ENCODE measurements around the gene NAA60.
A peak's percentile ranks its signal among the peaks of the same experiment; 100 is the strongest.

The NAA60 gene

DNA sequence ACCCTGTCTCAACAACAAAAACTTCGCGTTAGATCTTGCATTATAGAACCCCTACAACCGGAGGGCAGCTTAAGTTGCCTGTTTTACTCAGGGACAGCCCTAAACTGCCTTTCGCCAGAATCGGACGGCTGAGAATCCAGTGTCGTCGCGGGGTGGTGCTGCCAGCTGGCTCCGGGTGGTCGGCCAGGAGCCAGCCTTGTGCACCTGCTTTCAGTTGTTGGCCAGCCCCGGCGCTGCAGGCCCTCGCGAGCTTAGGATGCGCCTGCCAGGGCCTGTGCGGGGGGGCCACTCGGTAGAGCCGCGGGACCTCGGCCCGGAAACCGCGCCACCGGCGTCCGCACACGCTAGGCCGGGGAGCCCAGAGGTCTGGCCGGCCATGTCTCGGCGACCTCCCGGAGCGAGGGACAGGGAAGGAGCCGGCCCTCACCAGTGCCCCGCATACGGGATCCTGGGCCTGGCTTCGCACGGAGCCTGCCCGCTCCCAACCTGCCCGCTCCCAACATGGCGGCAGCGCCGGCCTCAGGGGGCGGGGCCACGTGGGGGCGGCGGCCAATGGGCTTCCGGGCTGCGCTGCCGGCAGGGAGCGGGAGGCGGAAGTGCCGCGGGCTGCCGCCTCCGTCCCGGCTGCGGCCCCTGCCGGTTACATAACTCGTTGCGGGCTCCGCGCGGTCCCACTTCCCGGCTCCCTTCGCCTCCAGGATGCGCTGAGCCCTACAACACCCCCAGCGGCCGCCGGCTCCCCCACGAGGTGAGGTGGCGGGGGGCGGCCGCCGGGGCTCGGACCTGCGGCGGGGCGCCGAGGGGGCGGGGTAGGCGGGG, 14.2 kb downstream of the NAA60 start:
- Mint-ChIP-seq H3K36me3 (peaks cover 18% of the 10 kb centered on the region), H3K9me3 (no peaks in the 10 kb centered on the region), H3K4me3 (peak overlapping the region; percentile 76), H3K4me1 (peaks cover 50% of the 10 kb centered on the region), H3K27me3 (no peaks in the 10 kb centered on the region), H3K27ac (peak overlapping the region; percentile 84)
- CTCF ChIA-PET, result interaction anchor here (0.7 to 1.2 kb wide), 3 partner anchors 14 to 56 kb away, joined by 3 to 6 read pairs (median 3); partner anchors contain the start of genes CLUAP1, NAA60, ZNF174 and ZSCAN32
- peak; percentile 92 for DNase-seq

DNA sequence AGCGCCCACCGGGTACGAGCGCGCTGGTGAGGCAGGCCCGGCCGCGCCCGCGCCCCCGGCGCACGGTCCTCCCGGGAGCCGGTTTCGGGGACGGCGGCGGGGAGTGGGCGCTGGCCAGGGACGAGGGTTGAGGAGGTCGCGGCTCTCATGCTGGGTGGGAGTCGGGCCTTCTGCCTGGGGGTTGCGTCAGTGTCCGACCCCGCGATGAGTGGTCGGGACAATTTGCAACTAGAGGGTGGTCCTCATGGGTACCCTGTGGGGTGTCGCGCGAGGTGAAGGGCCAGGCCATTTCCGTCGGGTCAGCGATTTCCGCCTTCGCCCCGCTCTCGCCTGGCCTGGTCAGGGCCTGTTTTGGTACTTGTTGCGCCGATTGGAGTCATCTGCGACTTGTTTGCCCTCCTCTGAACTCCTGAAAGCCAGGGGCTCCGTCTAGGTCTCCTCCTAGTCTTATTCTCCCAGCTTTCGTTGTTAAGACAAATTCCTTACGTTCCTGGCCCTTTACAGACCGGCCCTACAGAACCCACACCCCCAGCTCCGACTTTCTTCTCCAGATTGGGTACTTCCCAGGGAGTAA, 14.9 kb downstream of the NAA60 start:
- Mint-ChIP-seq H3K9me3 (no peaks in the 10 kb centered on the region), H3K27ac (peak overlapping the region; percentile 88), H3K4me1 (peaks cover 52% of the 10 kb centered on the region), H3K4me3 (peak overlapping the region; percentile 90), H3K36me3 (peaks cover 18% of the 10 kb centered on the region), H3K27me3 (no peaks in the 10 kb centered on the region)
- CTCF ChIA-PET, result no interaction called here
- no peak for DNase-seq

DNA sequence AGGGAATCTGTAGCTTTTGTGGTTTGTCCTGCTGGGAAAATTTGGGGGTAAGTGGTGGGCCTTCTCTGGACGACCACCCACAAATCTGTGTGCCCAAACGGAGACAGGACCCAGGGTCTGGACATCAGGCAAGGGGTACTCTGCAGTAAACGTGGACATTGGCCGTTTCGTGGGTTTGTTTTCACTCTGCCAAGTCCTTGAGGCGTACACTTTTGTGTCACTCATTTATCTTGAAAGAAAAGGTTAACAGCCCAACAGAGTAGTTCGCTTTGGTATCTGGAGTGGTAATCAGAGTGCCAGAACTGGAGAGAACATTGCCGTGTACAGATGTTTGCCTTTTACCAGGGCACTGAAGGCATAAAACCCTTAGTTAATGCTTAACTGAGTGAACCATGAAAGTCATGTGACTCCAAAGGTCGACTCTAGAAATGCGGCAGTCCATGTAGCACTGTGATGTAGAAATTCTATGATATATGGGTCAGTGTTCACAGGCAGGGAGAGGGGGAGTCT, 15.4 kb downstream of the NAA60 start:
- DNase-seq, result peak; percentile 23
- CTCF ChIA-PET, result no interaction called here
- Mint-ChIP-seq H3K27ac (peak overlapping the region; percentile 88), H3K27me3 (no peaks in the 10 kb centered on the region), H3K4me3 (peak overlapping the region; percentile 90), H3K36me3 (peaks cover 18% of the 10 kb centered on the region), H3K4me1 (peaks cover 57% of the 10 kb centered on the region), H3K9me3 (no peaks in the 10 kb centered on the region)

DNA sequence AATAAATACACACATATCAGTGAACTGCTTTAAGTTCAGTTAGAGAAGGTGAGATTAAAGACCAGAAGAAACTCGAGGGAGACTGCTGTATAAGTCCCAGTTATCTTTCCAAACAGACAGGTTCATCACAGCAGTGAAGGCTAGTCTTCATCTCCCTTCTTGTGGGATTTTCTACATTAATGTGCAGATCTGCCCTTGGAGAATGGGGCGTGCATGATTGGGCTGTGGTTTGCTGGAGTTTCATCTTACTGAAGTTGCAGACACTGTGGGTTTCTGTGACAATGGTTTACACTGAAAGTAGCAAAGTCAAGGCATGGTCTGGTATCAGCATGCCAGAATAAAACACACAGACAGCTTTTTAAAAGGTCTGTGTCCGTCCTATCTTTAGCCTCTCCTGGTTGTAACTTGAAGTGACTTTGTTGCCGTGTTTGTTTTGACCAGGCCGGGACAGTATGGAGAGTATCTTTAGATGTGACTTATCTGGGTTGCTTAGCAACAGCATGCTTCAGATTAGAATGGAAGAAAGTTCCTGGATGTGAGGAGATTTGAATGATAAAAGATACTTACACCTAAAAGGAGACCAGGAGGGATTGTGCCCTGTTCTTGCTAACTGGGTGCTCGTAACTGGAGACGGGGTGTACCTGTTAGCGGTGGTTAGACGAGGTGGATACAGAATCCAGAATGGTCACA, 16.1 kb downstream of the NAA60 start:
- Mint-ChIP-seq H3K27me3 (no peaks in the 10 kb centered on the region), H3K27ac (peak overlapping the region; percentile 88), H3K4me1 (peaks cover 63% of the 10 kb centered on the region), H3K9me3 (no peaks in the 10 kb centered on the region), H3K36me3 (peaks cover 18% of the 10 kb centered on the region), H3K4me3 (peak overlapping the region; percentile 90)
- CTCF ChIA-PET, result no interaction called here
- peak; percentile 48 for DNase-seq

DNA sequence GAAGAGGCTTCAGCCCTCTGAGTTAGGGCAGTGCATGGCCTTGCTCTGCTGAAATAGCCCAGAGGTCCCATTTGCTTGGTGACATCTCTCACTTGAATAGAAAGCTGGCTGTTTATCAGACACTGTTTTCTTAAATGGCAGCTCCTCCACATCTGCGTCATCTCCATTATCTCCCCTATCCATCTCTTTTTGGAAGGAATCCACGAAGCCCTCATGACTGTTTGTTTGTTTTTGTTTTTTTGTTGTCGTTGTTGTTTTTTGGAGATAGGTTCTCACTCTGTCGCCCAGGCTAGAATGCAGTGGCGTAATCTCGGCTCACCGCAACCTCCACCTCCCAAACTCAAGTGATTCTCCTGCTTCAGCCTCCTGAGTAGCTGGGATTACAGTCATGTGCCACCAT, 16.6 kb downstream of the NAA60 start:
- Mint-ChIP-seq H3K27me3 (no peaks in the 10 kb centered on the region), H3K4me3 (peak overlapping the region; percentile 90), H3K36me3 (peaks cover 18% of the 10 kb centered on the region), H3K9me3 (no peaks in the 10 kb centered on the region), H3K27ac (no peak overlapping the region), H3K4me1 (peaks cover 64% of the 10 kb centered on the region)
- DNase-seq, result no peak
- CTCF ChIA-PET, result no interaction called here

DNA sequence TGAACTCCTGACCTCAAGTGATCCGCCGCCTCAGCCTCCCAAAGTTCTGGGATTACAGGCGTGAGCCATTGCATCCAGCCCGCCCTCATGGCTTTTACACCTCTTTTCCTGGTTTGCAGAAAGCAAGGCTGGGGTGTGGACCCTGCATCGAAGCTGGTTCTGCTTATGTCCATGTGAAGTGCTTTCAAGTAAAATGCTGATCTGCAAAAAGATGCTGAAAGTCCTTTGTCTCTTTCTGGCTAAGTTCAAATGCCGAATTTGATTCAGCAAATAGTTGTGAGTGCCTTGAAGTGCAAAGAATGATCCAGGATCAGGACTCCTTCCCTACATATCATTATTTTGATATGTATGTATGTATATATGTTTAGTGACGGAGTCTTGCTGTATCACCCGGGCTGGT, 17.1 kb downstream of the NAA60 start:
- H3K4me3 Mint-ChIP-seq, result no peak overlapping the region
- peaks cover 23% of the 10 kb centered on the region for H3K36me3 Mint-ChIP-seq
- H3K27me3 Mint-ChIP-seq, result no peaks in the 10 kb centered on the region
- H3K27ac Mint-ChIP-seq, result peak overlapping the region; percentile 16
- DNase-seq, result no peak
- peaks cover 68% of the 10 kb centered on the region for H3K4me1 Mint-ChIP-seq
- CTCF ChIA-PET, result no interaction called here
- no peaks in the 10 kb centered on the region for H3K9me3 Mint-ChIP-seq

DNA sequence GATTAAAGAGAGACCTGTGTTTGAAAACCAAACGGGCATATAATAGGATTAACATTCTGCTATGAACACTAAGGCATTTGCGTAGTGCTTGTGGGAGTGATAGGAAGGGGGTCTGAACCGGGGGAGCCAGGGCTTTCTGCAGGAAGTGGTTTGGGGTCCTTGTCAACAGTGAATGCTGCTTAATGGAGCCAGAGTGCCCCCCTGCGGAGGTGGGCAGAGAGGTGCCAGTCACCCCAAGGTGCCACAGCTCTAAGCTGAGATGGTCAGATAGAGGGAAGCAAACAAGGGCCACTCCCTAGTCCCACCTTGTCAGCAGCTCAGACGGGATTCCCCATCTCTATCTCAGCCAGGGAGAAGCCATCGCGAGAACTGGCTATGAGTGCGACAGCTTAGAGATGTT, 17.7 kb downstream of the NAA60 start:
- Mint-ChIP-seq H3K4me3 (no peak overlapping the region), H3K27me3 (no peaks in the 10 kb centered on the region), H3K27ac (no peak overlapping the region), H3K4me1 (peaks cover 66% of the 10 kb centered on the region), H3K9me3 (no peaks in the 10 kb centered on the region), H3K36me3 (peaks cover 21% of the 10 kb centered on the region)
- peak; percentile 58 for DNase-seq
- CTCF ChIA-PET, result interaction anchor here (0.9 kb wide), 1 partner anchor 31 kb away, joined by 3 read pairs; no protein-coding TSS in a partner anchor

DNA sequence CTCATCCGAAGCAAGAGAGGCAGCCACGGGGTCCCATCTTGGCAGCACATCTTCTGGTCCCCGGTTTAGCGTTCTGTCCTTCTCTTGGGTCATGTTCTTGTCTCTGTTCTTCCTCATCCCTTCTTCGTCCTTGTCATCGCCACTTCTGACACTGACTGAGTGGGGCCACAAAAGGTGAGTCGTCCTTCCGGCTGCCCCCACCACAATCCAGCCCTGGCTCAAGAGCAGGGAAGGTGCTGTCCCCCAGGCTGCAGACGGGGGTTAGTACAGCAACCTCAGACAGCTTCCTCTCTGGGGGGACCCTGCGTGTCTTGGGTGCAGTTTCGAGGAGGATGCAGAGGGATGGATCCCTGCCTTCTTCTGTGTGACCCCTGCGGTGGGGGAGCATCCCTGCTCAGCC, 21.8 kb downstream of the NAA60 start:
- Mint-ChIP-seq H3K4me3 (no peak overlapping the region), H3K27ac (no peak overlapping the region), H3K36me3 (peaks cover 38% of the 10 kb centered on the region), H3K27me3 (no peaks in the 10 kb centered on the region), H3K4me1 (peaks cover 57% of the 10 kb centered on the region), H3K9me3 (no peaks in the 10 kb centered on the region)
- no peak for DNase-seq
- CTCF ChIA-PET, result no interaction called here

DNA sequence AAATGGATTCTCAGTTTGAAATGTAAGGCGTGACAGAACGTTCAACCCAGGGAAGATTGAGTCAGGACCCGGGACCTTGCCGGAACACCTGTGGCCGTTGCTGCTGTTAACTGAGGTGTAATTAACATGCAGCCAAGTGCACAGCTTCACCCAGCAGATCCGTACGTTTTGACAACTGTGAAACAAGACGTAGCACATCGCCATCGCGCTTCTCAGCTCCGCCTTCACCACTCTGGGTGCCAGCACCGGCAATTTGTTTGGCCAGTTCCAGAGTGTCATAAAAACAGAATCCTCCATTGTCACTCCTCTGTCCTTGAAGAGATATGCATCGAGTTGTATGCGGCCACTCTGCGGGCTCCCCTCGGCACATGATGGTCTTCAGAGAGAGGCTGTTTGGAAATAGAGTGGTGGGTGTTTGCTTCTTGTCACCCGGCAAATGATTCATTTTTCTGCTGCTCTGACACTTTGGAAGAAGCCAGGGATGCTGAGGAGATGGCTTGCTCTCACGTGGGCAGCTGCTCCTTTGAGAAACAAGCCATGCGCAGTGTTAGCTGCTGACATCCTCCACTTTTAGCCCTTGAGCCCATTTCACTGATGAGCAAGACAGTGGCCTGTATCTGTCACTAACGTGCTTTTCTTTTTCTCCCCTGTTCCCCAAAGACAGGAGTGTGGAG, 22.6 kb downstream of the NAA60 start:
- DNase-seq, result no peak
- no peak overlapping the region for H3K4me3 Mint-ChIP-seq
- H3K9me3 Mint-ChIP-seq, result no peaks in the 10 kb centered on the region
- peak overlapping the region; percentile 70 for H3K27ac Mint-ChIP-seq
- CTCF ChIA-PET, result no interaction called here
- H3K27me3 Mint-ChIP-seq, result no peaks in the 10 kb centered on the region
- H3K36me3 Mint-ChIP-seq, result peaks cover 35% of the 10 kb centered on the region
- H3K4me1 Mint-ChIP-seq, result peaks cover 50% of the 10 kb centered on the region

DNA sequence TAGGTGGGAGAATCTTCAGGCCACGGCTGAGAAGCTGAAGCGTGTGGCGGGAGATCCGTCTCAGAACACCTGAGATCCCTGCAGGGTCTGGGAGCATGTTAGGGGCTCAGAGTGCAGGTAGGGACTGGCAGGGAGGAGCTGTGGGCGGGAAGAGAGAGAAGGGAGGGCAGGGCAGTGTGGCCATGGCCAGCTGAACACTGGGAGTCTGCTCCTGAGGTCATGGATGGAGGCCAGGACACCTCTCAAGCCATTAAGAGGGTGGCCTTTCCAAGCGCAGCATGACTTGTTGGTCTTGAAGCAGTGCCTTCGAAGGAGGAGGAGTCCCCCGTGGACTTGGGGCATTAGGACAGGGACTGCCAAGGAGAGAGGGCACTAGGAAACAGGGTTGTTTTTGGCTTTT, 23.7 kb downstream of the NAA60 start:
- peaks cover 32% of the 10 kb centered on the region for H3K36me3 Mint-ChIP-seq
- H3K27ac Mint-ChIP-seq, result no peak overlapping the region
- H3K4me1 Mint-ChIP-seq, result peaks cover 43% of the 10 kb centered on the region
- no peaks in the 10 kb centered on the region for H3K9me3 Mint-ChIP-seq
- CTCF ChIA-PET, result no interaction called here
- no peak overlapping the region for H3K4me3 Mint-ChIP-seq
- DNase-seq, result no peak
- no peaks in the 10 kb centered on the region for H3K27me3 Mint-ChIP-seq

DNA sequence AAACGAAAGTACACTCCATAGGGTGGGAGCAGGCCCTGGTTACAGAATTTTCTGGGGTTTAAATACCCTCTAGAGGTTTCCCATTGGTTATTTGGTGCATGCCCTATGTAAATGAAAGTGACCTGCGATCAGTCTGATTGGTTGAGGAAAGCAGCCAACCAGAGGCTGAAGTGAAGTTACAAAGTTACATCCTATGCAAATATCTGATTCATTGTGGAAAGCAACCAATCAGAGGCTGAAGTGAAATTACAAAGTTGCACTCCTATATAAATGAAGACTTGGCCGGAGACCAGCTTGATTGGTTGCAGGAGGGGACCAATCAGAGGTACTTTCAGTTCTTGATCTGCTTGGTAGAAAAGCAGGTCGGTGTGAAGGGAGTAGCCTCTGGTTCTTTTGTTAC, 24.4 kb downstream of the NAA60 start:
- no peaks in the 10 kb centered on the region for H3K9me3 Mint-ChIP-seq
- peaks cover 43% of the 10 kb centered on the region for H3K4me1 Mint-ChIP-seq
- no peak overlapping the region for H3K4me3 Mint-ChIP-seq
- DNase-seq, result no peak
- no peaks in the 10 kb centered on the region for H3K27me3 Mint-ChIP-seq
- peaks cover 33% of the 10 kb centered on the region for H3K36me3 Mint-ChIP-seq
- no peak overlapping the region for H3K27ac Mint-ChIP-seq
- CTCF ChIA-PET, result no interaction called here

DNA sequence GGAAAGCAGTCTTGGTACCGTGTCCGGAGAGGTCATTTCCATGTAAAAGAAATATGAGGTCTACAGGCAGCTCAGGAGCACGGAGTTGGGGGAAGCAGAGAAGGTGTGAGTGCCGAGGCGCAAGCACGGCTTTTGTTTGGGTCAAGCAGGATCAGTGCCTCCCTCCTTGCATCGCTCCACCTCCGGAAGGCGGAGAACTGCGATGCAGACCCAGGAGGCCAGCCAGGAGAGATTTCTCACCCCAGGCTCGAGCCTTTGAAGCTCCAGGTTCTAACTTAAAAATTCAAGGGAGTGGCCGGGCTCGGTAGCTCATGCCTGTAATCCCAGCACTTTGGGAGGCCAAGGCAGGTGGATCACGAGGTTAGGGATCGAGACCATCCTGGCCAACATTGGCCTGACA, 25.0 kb downstream of the NAA60 start:
- Mint-ChIP-seq H3K9me3 (no peaks in the 10 kb centered on the region), H3K27ac (no peak overlapping the region), H3K36me3 (peaks cover 39% of the 10 kb centered on the region), H3K4me3 (no peak overlapping the region), H3K27me3 (no peaks in the 10 kb centered on the region), H3K4me1 (peaks cover 40% of the 10 kb centered on the region)
- CTCF ChIA-PET, result no interaction called here
- no peak for DNase-seq

DNA sequence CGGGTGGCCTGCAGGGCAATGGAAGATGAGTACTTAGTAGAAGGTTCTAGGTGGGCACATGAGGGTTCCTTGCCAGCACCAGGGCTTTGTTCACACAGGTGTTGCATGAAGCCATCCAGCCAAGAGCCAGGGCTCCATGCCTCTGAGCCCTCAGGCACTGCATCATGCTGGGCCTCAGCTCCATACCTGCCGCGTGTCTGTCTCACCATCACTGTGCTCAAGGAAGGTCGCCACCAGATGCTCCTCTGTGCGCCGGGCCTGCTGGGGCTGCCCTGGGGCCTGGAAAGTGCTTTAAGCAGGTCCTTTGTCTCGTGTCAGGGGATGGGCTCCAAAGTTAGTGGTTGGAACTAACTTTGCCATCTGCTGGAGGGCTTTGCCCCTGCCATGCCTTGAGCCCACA, 26.3 kb downstream of the NAA60 start:
- no peaks in the 10 kb centered on the region for H3K27me3 Mint-ChIP-seq
- H3K36me3 Mint-ChIP-seq, result peaks cover 39% of the 10 kb centered on the region
- CTCF ChIA-PET, result no interaction called here
- no peak overlapping the region for H3K27ac Mint-ChIP-seq
- no peak overlapping the region for H3K4me3 Mint-ChIP-seq
- DNase-seq, result no peak
- H3K9me3 Mint-ChIP-seq, result no peaks in the 10 kb centered on the region
- H3K4me1 Mint-ChIP-seq, result peaks cover 30% of the 10 kb centered on the region

DNA sequence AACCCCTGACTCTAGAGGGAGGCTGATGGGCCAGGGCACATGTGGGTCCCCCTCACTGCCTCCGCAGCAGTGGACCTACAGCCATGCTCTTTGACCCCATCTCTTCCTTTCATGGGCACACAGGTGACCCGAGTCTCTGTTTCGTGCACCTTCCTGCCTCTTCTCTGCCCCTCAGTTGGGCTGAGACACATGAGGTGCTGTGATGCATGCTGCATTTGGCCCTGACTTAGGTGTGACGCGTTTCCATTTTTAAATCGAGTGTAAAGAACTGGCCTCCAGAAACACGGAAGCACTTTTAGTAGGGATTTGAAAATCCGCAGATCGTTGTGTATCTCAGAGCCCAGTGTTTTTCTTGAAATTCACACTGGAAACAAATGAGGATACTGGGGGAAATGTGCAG, 27.2 kb downstream of the NAA60 start:
- peaks cover 26% of the 10 kb centered on the region for H3K4me1 Mint-ChIP-seq

More for the DNA sequence above, 27.2 kb downstream of the NAA60 start:
- CTCF ChIA-PET, result no interaction called here
- Mint-ChIP-seq H3K27ac (peak overlapping the region; percentile 60), H3K36me3 (peaks cover 34% of the 10 kb centered on the region), H3K9me3 (no peaks in the 10 kb centered on the region), H3K4me3 (no peak overlapping the region), H3K27me3 (no peaks in the 10 kb centered on the region)
- DNase-seq, result no peak

All from activated naive CD4-positive, alpha-beta T cell treated with anti-CD3 and anti-CD28 coated beads, Interleukin-2, amount 10 ng/mL, durations not matched to agents 7 days and 5 days (primary cell).